ENCODE data around the gene PLA2G4D. TPM values are rescaled to one million over a fixed set of nuclear protein-coding genes. Genes with fewer than 3 reads are reported as not detected.

Gene PLA2G4D
- total and polyA plus RNA-seq, 2 donors (not counting 3 experiments of a cell fraction or from before 2014, with no cell fraction given) = not detected

DNA sequence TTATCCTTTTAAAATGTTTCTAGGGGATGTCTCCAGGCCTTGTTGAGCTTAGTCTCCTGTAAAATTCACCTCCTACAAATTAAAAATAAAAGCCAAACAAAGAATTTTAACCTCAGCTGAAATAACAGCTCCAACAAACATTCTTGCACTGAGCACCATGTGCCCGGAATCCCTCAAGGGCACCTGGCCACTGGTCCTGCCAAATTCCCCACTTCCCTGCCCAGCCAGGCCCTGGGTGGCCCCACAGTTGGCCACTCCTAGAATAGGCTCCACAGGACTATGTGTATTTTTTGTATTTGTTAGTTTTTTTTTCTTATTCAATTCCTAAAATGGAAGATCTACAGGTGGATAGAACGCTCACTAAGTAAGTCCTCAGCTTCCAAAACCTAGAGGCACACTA is 40.4 kb downstream of the PLA2G4D start:
- no peak for FAIRE-seq
- H3K27ac ChIP-seq (ENCODE audit: insufficient read depth, low read depth, low read length) = no peak overlapping the region
- no TSS peak for BruUV-seq (replicated peaks)
- no peaks in the 10 kb centered on the region for H4K20me1 ChIP-seq (replicated peaks; ENCODE audit: control insufficient read depth, extremely low read depth, insufficient read depth, low read length)
- no peaks in the 10 kb centered on the region for H3K9me1 ChIP-seq (replicated peaks; ENCODE audit: control insufficient read depth, extremely low read depth, insufficient read depth, low read length)
- ChIA-PET POLR2A (no interaction called here), CTCF (interaction anchor here (1.0 to 7.8 kb wide), 6 partner anchors 11 to 61 kb away, joined by 3 to 116 read pairs (median 4); no protein-coding TSS in a partner anchor)
- no peak for TF ChIP-seq POLR2A (IDR thresholded peaks at IDR 0.05; ENCODE audit: low read depth, low read length)
- TF ChIP-seq, protein P1, sequence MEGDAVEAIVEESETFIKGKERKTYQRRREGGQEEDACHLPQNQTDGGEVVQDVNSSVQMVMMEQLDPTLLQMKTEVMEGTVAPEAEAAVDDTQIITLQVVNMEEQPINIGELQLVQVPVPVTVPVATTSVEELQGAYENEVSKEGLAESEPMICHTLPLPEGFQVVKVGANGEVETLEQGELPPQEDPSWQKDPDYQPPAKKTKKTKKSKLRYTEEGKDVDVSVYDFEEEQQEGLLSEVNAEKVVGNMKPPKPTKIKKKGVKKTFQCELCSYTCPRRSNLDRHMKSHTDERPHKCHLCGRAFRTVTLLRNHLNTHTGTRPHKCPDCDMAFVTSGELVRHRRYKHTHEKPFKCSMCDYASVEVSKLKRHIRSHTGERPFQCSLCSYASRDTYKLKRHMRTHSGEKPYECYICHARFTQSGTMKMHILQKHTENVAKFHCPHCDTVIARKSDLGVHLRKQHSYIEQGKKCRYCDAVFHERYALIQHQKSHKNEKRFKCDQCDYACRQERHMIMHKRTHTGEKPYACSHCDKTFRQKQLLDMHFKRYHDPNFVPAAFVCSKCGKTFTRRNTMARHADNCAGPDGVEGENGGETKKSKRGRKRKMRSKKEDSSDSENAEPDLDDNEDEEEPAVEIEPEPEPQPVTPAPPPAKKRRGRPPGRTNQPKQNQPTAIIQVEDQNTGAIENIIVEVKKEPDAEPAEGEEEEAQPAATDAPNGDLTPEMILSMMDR (IDR thresholded peaks at IDR 0.05; ENCODE audit: extremely low read depth in 1 of 2, insufficient read depth in 1 of 2, low read depth in 1 of 2, low read length in 2 of 2) = no peak
- TF ChIP-seq EZH2 (IDR thresholded peaks at IDR 0.05; ENCODE audit: borderline replicate concordance, low read depth, low read length, severe bottlenecking) = no peak
- TF ChIP-seq MYC (IDR thresholded peaks at IDR 0.05; ENCODE audit: low read depth, low read length) = no peak
- no peak for TF ChIP-seq GATA2 (IDR thresholded peaks at IDR 0.05; ENCODE audit: insufficient read depth, insufficient read length, low read depth, low read length)
- no peak for TF ChIP-seq FOS (IDR thresholded peaks at IDR 0.05; ENCODE audit: borderline replicate concordance, insufficient read depth, low read length)
- TF ChIP-seq, protein P2, sequence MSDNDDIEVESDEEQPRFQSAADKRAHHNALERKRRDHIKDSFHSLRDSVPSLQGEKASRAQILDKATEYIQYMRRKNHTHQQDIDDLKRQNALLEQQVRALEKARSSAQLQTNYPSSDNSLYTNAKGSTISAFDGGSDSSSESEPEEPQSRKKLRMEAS (IDR thresholded peaks at IDR 0.05; ENCODE audit: insufficient read depth, insufficient read length) = no peak
- no peak for TF ChIP-seq POLR2AphosphoS5 (IDR thresholded peaks at IDR 0.05; ENCODE audit: insufficient read depth, low read depth, low read length)
- TF ChIP-seq JUN (IDR thresholded peaks at IDR 0.05; ENCODE audit: borderline replicate concordance, insufficient read depth, insufficient read length, low read depth) = no peak
- H3K9ac ChIP-seq (replicated peaks; ENCODE audit: extremely low read depth, insufficient read depth, low read length) = no peak overlapping the region
- H2AFZ ChIP-seq (ENCODE audit: low read depth, low read length) = no peak overlapping the region
- peaks cover 7 to 8% of the 10 kb centered on the region in 2 experiments for H3K27me3 ChIP-seq (ENCODE audit: control insufficient read depth in 2 of 2, insufficient read depth in 2 of 2, low read length in 2 of 2)
- H3K9me3 ChIP-seq (replicated peaks; ENCODE audit: control insufficient read depth, insufficient read depth, low read length) = no peaks in the 10 kb centered on the region
- H3K4me2 ChIP-seq (ENCODE audit: insufficient read depth, low read length) = no peak overlapping the region
- H3K4me3 ChIP-seq (replicated peaks in 1 of 3; ENCODE audit: insufficient read depth in 1 of 3, low read depth in 1 of 3, low read length in 3 of 3) = no peak overlapping the region
- no peak for DNase-seq (ENCODE audit: low read depth, low spot score)
- dilution Hi-C loops (cut with MboI; ENCODE audit: extremely low pct_ligation_motif_present, low sequenced_read_pairs) = no loop called here
- intact Hi-C loops (cut with micrococcal nuclease) = loop anchor here (10.0 kb wide), 1 partner anchor 139 kb away; no protein-coding TSS in a partner anchor
- no peaks in the 10 kb centered on the region for H3K79me2 ChIP-seq (ENCODE audit: control insufficient read depth, insufficient read depth, low read length)
- H3K36me3 ChIP-seq (ENCODE audit: control insufficient read depth in 2 of 2, extremely low read depth in 1 of 2, insufficient read depth in 2 of 2, low read length in 2 of 2) = no peaks in the 10 kb centered on the region
- H3K4me1 ChIP-seq (ENCODE audit: control insufficient read depth, extremely low read depth, insufficient read depth, low read length) = peaks cover 4% of the 10 kb centered on the region
